PC-3 (cell line): Measurements from ENCODE around the gene RPS19BP1.

Source experiments
- CTCF ChIP-seq: fragments of 300-600 bp; sonication (generic); conservative IDR thresholded peaks from 2 replicates; pipeline ENCODE4 v1.5.1; 2017; ENCODE audit warnings: antibody characterized with exemption, low read depth, mild to moderate bottlenecking, low read length
- EZH2 ChIP-seq: fragments of 300-600 bp; sonication (generic); IDR thresholded peaks from one replicate; pipeline ENCODE4 v1.6.1; 2017; ENCODE audit warnings: antibody characterized with exemption, mild to moderate bottlenecking, low read length; ENCODE audit not compliant: unreplicated experiment

DNA sequence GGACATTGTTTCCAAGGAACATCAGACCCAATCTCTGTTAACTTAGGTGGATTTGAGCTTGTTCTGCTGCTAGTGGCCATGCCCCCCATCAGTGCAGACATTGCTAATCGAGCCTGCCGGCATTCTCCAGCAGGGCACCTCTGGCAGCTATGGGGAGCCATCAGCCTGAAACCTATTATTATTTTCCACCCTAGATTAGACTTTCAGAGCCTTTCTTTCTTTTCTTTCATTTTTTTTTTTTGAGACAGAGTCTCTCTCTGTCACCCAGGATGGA lies 42.9 kb upstream of the RPS19BP1 start:
- TF ChIP-seq CTCF (no peak), EZH2 (no peak)
